HG03439 (cell line): Measurements from ENCODE around the gene ZFPM1.

Experiments used
- ATAC-seq: cut with Tn5 transposase; IDR thresholded peaks from one replicate; pipeline ENCODE4 v1.9.1; 2021; ENCODE audit warnings: mild to moderate bottlenecking, moderate library complexity; ENCODE audit not compliant: unreplicated experiment

ZFPM1 gene

GRCh38 chr16:88433632-88434352 is 19.3 kb upstream of the ZFPM1 start:
- no peak for ATAC-seq

GRCh38 chr16:88434353-88434690 is 18.8 kb upstream of the ZFPM1 start:
- no peak for ATAC-seq

- ATAC-seq = no peak
Measured at GRCh38 chr16:88434746-88435145, 18.3 kb upstream of the ZFPM1 start.

- ATAC-seq = no peak
Measured at GRCh38 chr16:88435437-88436355, 17.4 kb upstream of the ZFPM1 start.

GRCh38 chr16:88436796-88437195 is 16.3 kb upstream of the ZFPM1 start:
- ATAC-seq = no peak

GRCh38 chr16:88437367-88437964 is 15.6 kb upstream of the ZFPM1 start:
- ATAC-seq = no peak

GRCh38 chr16:88438084-88438870 is 14.8 kb upstream of the ZFPM1 start:
- ATAC-seq = no peak

GRCh38 chr16:88439016-88439415 is 14.1 kb upstream of the ZFPM1 start:
- no peak for ATAC-seq

- ATAC-seq = no peak
Measured at GRCh38 chr16:88439706-88440105, 13.4 kb upstream of the ZFPM1 start.

GRCh38 chr16:88440111-88440510 is 13.0 kb upstream of the ZFPM1 start:
- no peak for ATAC-seq

GRCh38 chr16:88440686-88441405 is 12.2 kb upstream of the ZFPM1 start:
- no peak for ATAC-seq

GRCh38 chr16:88441460-88441859 is 11.6 kb upstream of the ZFPM1 start:
- no peak for ATAC-seq

- ATAC-seq = no peak
Measured at GRCh38 chr16:88442383-88442726, 10.7 kb upstream of the ZFPM1 start.

- ATAC-seq = no peak
Measured at GRCh38 chr16:88442727-88443576, 10.1 kb upstream of the ZFPM1 start.

GRCh38 chr16:88444826-88445582 is 8.1 kb upstream of the ZFPM1 start:
- no peak for ATAC-seq

- no peak for ATAC-seq
Measured at GRCh38 chr16:88445583-88445960, 7.5 kb upstream of the ZFPM1 start.

- no peak for ATAC-seq
Measured at GRCh38 chr16:88446061-88446460, 7.0 kb upstream of the ZFPM1 start.

- no peak for ATAC-seq
Measured at GRCh38 chr16:88446736-88447135, 6.3 kb upstream of the ZFPM1 start.

GRCh38 chr16:88447881-88448280 is 5.2 kb upstream of the ZFPM1 start:
- no peak for ATAC-seq
